ENCODE data around the gene DGKH.

The DGKH gene

DNA sequence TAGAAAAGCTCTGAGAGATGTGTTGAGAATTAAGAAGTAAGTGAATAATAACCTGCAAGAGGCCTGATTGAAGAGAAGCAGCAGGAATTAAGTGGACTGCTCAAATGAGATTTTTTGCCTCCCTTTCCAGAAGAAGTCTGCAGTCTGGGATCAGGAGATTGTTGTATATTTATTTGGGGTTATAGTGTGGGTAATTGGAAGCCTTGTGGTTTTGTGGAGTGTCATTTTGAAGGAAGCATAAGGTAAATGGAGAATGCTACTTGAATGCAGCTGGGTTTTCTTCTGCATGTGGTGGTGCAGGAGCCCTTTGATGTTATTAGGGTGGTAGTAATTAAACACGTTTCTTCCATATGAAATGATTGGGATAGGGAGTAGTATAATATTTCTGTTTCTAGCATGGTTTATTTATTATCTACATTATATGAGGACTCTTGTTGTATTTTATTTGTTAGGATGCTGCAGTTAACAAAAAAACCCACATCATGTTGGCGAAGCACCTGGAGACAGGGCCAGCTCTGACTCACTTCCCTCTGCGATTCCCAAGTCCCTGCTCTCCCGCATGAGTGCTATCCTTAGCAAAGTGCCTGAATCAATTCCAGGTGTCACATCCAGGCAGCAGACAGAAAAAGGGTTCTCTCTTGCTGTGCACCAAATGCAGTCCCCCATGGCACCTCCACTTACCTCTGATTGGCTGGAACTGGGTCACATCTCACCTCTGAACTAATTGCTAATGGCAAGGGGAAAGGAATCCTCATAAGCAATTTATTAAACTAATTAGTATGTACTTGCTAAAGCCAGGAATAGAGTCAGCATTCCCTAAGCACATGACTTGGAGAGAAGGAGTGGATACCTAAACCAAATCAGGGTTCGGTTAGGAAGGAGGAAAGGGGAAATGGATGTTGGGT is 54.8 kb downstream of the DGKH start:
- TF ChIP-seq, protein P1, sequence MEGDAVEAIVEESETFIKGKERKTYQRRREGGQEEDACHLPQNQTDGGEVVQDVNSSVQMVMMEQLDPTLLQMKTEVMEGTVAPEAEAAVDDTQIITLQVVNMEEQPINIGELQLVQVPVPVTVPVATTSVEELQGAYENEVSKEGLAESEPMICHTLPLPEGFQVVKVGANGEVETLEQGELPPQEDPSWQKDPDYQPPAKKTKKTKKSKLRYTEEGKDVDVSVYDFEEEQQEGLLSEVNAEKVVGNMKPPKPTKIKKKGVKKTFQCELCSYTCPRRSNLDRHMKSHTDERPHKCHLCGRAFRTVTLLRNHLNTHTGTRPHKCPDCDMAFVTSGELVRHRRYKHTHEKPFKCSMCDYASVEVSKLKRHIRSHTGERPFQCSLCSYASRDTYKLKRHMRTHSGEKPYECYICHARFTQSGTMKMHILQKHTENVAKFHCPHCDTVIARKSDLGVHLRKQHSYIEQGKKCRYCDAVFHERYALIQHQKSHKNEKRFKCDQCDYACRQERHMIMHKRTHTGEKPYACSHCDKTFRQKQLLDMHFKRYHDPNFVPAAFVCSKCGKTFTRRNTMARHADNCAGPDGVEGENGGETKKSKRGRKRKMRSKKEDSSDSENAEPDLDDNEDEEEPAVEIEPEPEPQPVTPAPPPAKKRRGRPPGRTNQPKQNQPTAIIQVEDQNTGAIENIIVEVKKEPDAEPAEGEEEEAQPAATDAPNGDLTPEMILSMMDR (IDR thresholded peaks at IDR 0.05; ENCODE audit: insufficient read depth, missing control alignments): no peak
- DNase-seq (ENCODE audit: insufficient read length, low spot score) (no peak), FAIRE-seq (no peak)

DNA sequence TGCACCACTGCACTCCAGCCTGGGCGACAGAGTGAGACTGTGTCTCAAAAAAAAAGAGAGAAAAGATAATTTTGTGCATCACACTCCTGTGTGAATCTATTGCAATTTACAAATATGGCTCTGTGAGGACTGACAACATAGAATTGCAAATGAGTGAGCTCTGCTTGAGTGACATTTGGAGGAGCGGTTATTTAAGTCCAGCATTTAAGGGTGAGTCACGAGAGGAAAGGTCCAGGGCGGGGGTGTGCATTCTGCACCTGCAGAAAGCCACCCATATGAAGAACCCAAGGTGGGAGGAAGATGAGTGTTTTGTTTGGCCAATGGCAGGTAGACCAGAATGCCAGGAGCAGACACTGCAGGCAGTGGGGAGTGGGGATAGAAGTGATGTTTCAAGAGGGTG is 58.5 kb downstream of the DGKH start:
- TF ChIP-seq, protein P1 (IDR thresholded peaks at IDR 0.05; ENCODE audit: insufficient read depth, missing control alignments): no peak
- FAIRE-seq (no peak), DNase-seq (ENCODE audit: insufficient read length, low spot score) (no peak)

DNA sequence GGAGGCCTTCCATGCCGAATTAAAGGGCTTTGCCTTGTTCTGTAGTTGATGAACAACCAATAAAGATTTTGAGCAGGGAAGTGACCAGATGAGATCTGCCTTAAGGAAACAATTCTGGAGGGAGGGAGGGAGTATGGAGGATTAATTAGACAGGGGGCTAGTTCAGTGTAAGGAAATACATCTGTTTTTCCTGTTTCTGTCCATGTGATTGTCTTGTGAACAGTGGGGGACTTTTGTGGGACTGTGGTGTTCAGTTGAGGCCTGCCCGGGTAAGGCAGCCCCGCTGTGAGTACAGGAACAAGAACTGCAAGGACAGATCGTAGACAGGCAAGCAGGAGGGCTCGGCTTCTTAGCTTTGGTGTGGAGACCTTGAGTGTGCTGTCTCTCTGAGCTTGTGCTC is 59.0 kb downstream of the DGKH start:
- TF ChIP-seq, protein P1 (IDR thresholded peaks at IDR 0.05; ENCODE audit: insufficient read depth, missing control alignments): no peak
- FAIRE-seq (no peak), DNase-seq (ENCODE audit: insufficient read length, low spot score) (no peak)

DNA sequence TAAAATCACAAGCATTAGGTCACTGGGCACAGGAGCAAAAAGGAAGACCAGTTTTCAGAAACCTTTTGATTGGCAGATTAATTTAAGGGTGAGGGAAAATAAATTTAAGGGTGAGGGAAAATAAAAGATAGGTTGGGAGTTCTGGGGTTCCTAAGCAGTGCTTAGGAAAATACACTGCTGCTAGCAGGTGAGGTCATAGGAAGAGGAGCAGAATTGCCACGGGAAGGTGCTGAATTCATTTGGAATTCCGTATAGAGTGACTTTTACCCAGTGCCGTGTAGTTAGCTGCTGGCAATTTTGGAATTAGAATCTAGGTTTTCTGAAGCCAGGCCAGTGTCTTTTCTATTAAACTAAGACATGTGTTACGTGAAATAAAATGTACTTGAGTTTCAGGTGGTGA is 59.8 kb downstream of the DGKH start:
- DNase-seq (ENCODE audit: insufficient read length, low spot score) (no peak), FAIRE-seq (no peak)
- TF ChIP-seq, protein P1 (IDR thresholded peaks at IDR 0.05; ENCODE audit: insufficient read depth, missing control alignments): no peak

DNA sequence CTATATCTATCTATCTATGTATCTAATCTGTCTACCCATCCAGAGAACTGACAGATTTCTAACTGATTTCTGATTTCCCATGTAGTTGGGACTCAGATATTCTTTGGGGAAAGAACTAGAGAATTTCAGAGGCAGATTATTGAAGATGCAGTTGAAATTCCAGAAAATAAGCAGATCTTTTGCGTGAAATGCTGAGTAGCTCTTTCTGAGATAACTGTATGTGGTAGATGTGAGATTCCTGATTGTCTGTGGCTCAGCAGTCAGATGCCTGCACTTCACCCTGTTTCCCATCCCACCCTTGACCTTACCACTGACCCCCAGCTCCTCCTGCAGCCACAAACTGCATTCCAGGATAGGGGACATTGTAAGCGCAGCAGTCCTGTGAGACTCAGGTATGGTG is 61.5 kb downstream of the DGKH start:
- FAIRE-seq: no peak
- no peak for DNase-seq (ENCODE audit: insufficient read length, low spot score)

DNA sequence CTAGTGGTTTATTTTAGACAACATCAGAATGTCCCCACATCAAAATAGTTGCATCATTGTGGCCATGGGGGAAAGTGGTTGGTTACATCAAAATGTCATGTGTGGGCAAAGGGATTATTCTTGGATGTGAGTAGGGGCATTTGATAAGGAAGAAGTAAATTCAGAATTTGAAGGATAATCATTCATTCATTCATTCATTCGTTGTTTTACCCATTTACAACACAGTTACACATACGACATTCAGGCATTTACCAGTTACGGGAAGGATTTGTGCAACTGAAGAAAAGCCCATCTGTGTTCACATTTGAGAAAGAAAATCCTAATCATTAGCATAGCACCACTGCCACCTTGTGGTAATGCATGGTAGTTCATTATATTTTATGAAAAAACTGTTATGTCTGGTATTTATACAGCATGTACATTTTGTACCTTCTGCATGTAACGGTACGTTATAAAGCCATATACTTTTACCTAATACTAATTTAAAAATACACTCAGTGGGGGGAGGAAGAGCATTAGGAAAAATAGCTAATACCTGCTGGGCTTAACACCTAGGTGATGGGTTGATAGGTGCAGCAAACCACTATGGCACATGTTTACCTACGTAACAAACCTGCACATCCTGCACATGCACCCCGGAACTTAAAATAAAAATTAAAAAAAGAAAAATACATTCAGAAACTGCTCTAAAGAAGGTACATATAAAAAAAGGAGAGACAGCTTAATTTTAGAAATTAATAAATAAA is 62.1 kb downstream of the DGKH start:
- FAIRE-seq: peak; percentile 83

More for the DNA sequence above, 61.5 kb downstream of the DGKH start:
- TF ChIP-seq, protein P1 (IDR thresholded peaks at IDR 0.05; ENCODE audit: insufficient read depth, missing control alignments): no peak

More for the DNA sequence above, 62.1 kb downstream of the DGKH start:
- TF ChIP-seq, protein P1 (IDR thresholded peaks at IDR 0.05; ENCODE audit: insufficient read depth, missing control alignments): peak; percentile 67
- no peak for DNase-seq (ENCODE audit: insufficient read length, low spot score)

All from D721Med (cell line).